Pancreas (tissue), 10 donors: ENCODE measurements around the gene KIF24. TPM values are rescaled to one million over a fixed set of nuclear protein-coding genes. Genes with fewer than 3 reads are reported as not detected.

Experiments used
- ATAC-seq, 4 donors: fragments of 200-7000 bp; cut with Tn5 transposase; one replicate each; pipeline versions ENCODE4 v1.8.0 to v1.9.1; 2020; ENCODE audit warnings: mild to moderate bottlenecking in 4 of 4, moderate library complexity in 4 of 4
- DNase-seq, 6 donors: peaks; one replicate each; pipeline ENCODE4 v3.0.0-alpha.2; 2020
- FAIRE-seq: peaks from 2 replicates; lab custom pipeline; 2012; peaks lifted over from hg19 to GRCh38; lab: Jason Lieb, UNC
- H3K27ac ChIP-seq, 4 donors: fragments of 200-600 bp; sonication (generic); 1 replicate in 3 of 4; 2 replicates in 1 of 4; pipeline versions ENCODE4 v1.5.0 to v1.8.0; 2020
- H3K27me3 ChIP-seq, 4 donors: fragments of 200-600 bp; one replicate each; pipeline ENCODE4 v1.8.0; 2021
- H3K36me3 ChIP-seq, 3 donors: fragments of 200-600 bp; sonication (generic) in 1 of 3; one replicate each; pipeline versions ENCODE4 v1.5.0 to v1.8.0; 2020 to 2021
- H3K4me1 ChIP-seq, 3 donors: fragments of 200-600 bp; one replicate each; pipeline ENCODE4 v1.8.0; 2021
- H3K4me3 ChIP-seq, 4 donors: fragments of 200-600 bp; sonication (generic) in 2 of 4; one replicate each; pipeline versions ENCODE4 v1.5.0 to v1.8.0; 2020 to 2021
- H3K9me3 ChIP-seq, 4 donors: fragments of 200-600 bp; one replicate each; pipeline ENCODE4 v1.8.0; 2021
- CTCF ChIP-seq, 4 donors: fragments of 200-600 bp; sonication (generic) in 3 of 4; IDR thresholded peaks; one replicate each; pipeline versions ENCODE4 v1.5.0 to v1.8.0; 2021; ENCODE audit warnings: antibody characterized with exemption in 4 of 4
- WGBS, 2 donors: extraction: QIAGEN DNeasy Blood & Tissue Kit; methylation state at CpG; one replicate each; pipeline ENCODE4 v1.1.7; 2013; 5-methylcytosine and 5-hydroxymethylcytosine counted together
- intact Hi-C, 3 donors: fragments of 100-400 bp; cut with DNase I; formaldehyde crosslinking; loops; one replicate each; pipeline versions ENCODE4 v1.11.1 to v1.14.2; 2022
- polyA plus RNA-seq, 2 donors: library from polyadenylated mRNA; stranded (reverse); fragments of 200-250 nt; gene quantifications; one replicate each; pipeline ENCODE4 v1.2.3, GENCODE V29; 2013
- total RNA-seq, 6 donors: library from RNA; stranded (reverse); fragmentation: NEBNext Ultra II Directional in 4 of 6; extraction: Animal tissue kit (Norgen Biotek cat#: 25700) in 4 of 6; gene quantifications; one replicate each; pipeline versions ENCODE4 v1.2.1 to v1.2.4, GENCODE V29; 2021 to 2023
- donor health status: healthy with polysubstance abuse.
- donor health status: DM: no; HTN: no; CAD: no; lungs with moderate emphysema.
- donor health status: DM: no; HTN: no; CAD: no.
- donor health status: control.
- donor health status: control.
- donor health status: Bipolar disorder and iron deficiency.
- donor health status: DM: yes; HTN: yes; CAD: no.
- donor health status: DM: no; HTN: no; CAD: no.
- donor health status: DM: no; HTN: no; CAD: no.
- donor health status: DM: yes; HTN: yes; CAD: no.

KIF24 gene
- total and polyA plus RNA-seq, 8 donors = 0.37 to 0.69 (median 0.47) TPM

- ATAC-seq (no peak), DNase-seq (peak in 1 of 6 donors; percentile 8), FAIRE-seq (no peak)
- peaks cover 11% of the 10 kb centered on the region in 3 donors for H3K4me1 ChIP-seq
- intact Hi-C loops = no loop called here
- no peak for TF ChIP-seq CTCF (IDR thresholded peaks at IDR 0.05)
- H3K27ac ChIP-seq = peak overlapping the region in 2 of 4 donors; percentile 87 to 91
- H3K36me3 ChIP-seq = peaks cover 0 to 29% (median 10%) of the 10 kb centered on the region in 3 donors
- H3K27me3 ChIP-seq = no peaks in the 10 kb centered on the region
- H3K9me3 ChIP-seq = no peaks in the 10 kb centered on the region
- no peak overlapping the region for H3K4me3 ChIP-seq
- WGBS, 2 donors = 83 to 87% methylated on average over 2 of the region's 2 CpGs
These were observed 44.7 kb upstream of the KIF24 start for GRCh38 chr9:34373749-34374148.

- Histone ChIP-seq H3K27ac (no peak overlapping the region), H3K27me3 (no peaks in the 10 kb centered on the region), H3K36me3 (peaks cover 0 to 29% (median 10%) of the 10 kb centered on the region in 3 donors), H3K4me1 (peaks cover 11% of the 10 kb centered on the region in 3 donors), H3K9me3 (no peaks in the 10 kb centered on the region), H3K4me3 (no peak overlapping the region)
- no peak for TF ChIP-seq CTCF (IDR thresholded peaks at IDR 0.05)
- 90 to 91% methylated on average over 41 of the region's 41 CpGs for WGBS, 2 donors
- intact Hi-C loops = no loop called here
- peak in 1 of 6 donors; percentile 15 for DNase-seq
- FAIRE-seq = no peak
- no peak for ATAC-seq
These were observed 43.5 kb upstream of the KIF24 start for GRCh38 chr9:34372467-34373011.

- no peak for ATAC-seq
- TF ChIP-seq CTCF (IDR thresholded peaks at IDR 0.05) = no peak
- H3K27ac ChIP-seq = no peak overlapping the region
- peaks cover 0 to 29% (median 10%) of the 10 kb centered on the region in 3 donors for H3K36me3 ChIP-seq
- intact Hi-C loops = no loop called here
- no peak for FAIRE-seq
- DNase-seq = peak in 1 of 6 donors; percentile 8
- H3K4me3 ChIP-seq = no peak overlapping the region
- peaks cover 11% of the 10 kb centered on the region in 3 donors for H3K4me1 ChIP-seq
- WGBS, 2 donors = 94 to 97% methylated on average over 60 of the region's 60 CpGs
- no peaks in the 10 kb centered on the region for H3K9me3 ChIP-seq
- no peaks in the 10 kb centered on the region for H3K27me3 ChIP-seq
These were observed 42.9 kb upstream of the KIF24 start for GRCh38 chr9:34371886-34372466.

GRCh38 chr9:34370970-34371880 is 42.2 kb upstream of the KIF24 start:
- intact Hi-C loops = no loop called here
- WGBS, 2 donors = 91% methylated on average over 105 of the region's 105 CpGs
- Histone ChIP-seq H3K27ac (no peak overlapping the region), H3K4me1 (peaks cover 11% of the 10 kb centered on the region in 3 donors), H3K36me3 (peaks cover 0 to 29% (median 10%) of the 10 kb centered on the region in 3 donors), H3K4me3 (no peak overlapping the region), H3K9me3 (no peaks in the 10 kb centered on the region), H3K27me3 (no peaks in the 10 kb centered on the region)
- no peak for TF ChIP-seq CTCF (IDR thresholded peaks at IDR 0.05)
- DNase-seq (peak in 1 of 6 donors; percentile 10), ATAC-seq (no peak), FAIRE-seq (no peak)
